ENCODE measurements around the gene HSPB9.
"Not testable (repeated sequence)": the region's sequence is repeated elsewhere in the genome, so short reads cannot be mapped to it uniquely, and the experiment has no call there.

The HSPB9 gene

GRCh38 chr17:42135664-42136653, 13.4 kb downstream of the HSPB9 start:
- no peak overlapping the region for H3K4me3 ChIP-seq (ENCODE audit: low read depth, low read length)
- TF ChIP-seq CTCF (IDR thresholded peaks at IDR 0.05; ENCODE audit: borderline replicate concordance, insufficient read depth, low read depth, low read length) = no peak

GRCh38 chr17:42136654-42137051, 14.0 kb downstream of the HSPB9 start:
- H3K4me3 ChIP-seq (ENCODE audit: low read depth, low read length) = no peak overlapping the region
- TF ChIP-seq CTCF (IDR thresholded peaks at IDR 0.05; ENCODE audit: borderline replicate concordance, insufficient read depth, low read depth, low read length) = no peak

- no peak overlapping the region for H3K4me3 ChIP-seq (ENCODE audit: low read depth, low read length)
- no peak for TF ChIP-seq CTCF (IDR thresholded peaks at IDR 0.05; ENCODE audit: borderline replicate concordance, insufficient read depth, low read depth, low read length)
These were observed 16.3 kb downstream of the HSPB9 start for GRCh38 chr17:42138749-42139492.

- not testable (repeated sequence) for H3K4me3 ChIP-seq (ENCODE audit: low read depth, low read length)
These were observed 18.1 kb downstream of the HSPB9 start for GRCh38 chr17:42140690-42141089.

GRCh38 chr17:42141382-42141781, 18.8 kb downstream of the HSPB9 start:
- no peak for TF ChIP-seq CTCF (IDR thresholded peaks at IDR 0.05; ENCODE audit: borderline replicate concordance, insufficient read depth, low read depth, low read length)
- H3K4me3 ChIP-seq (ENCODE audit: low read depth, low read length) = no peak overlapping the region

- TF ChIP-seq CTCF (IDR thresholded peaks at IDR 0.05; ENCODE audit: borderline replicate concordance, insufficient read depth, low read depth, low read length) = no peak
- H3K4me3 ChIP-seq (ENCODE audit: low read depth, low read length) = no peak overlapping the region
These were observed 19.8 kb downstream of the HSPB9 start for GRCh38 chr17:42142371-42142896.

GRCh38 chr17:42143138-42143537, 20.5 kb downstream of the HSPB9 start:
- H3K4me3 ChIP-seq (ENCODE audit: low read depth, low read length) = not testable (repeated sequence)

Measured in GM12875 (cell line).